Neural crest cell (in vitro differentiated cells): ENCODE measurements around the gene DIP2A. TPM values are rescaled to one million over a fixed set of nuclear protein-coding genes. Genes with fewer than 3 reads are reported as not detected.

Experiments
- DNase-seq: peaks from one replicate; pipeline ENCODE4 v3.0.0; 2021; ENCODE audit warnings: low read depth, mixed read lengths, low spot score
- H3K27ac Mint-ChIP-seq: one replicate; pipeline ENCODE4 v1.8.0; 2021; ENCODE audit warnings: mild to moderate bottlenecking, mixed read lengths; ENCODE audit not compliant: unreplicated experiment
- H3K27me3 Mint-ChIP-seq: 2 replicates; pipeline ENCODE4 v1.8.0; 2021; ENCODE audit warnings: low read depth, mild to moderate bottlenecking, mixed read lengths
- H3K36me3 Mint-ChIP-seq: 2 replicates; pipeline ENCODE4 v1.8.0; 2021; ENCODE audit warnings: low read depth, mild to moderate bottlenecking, mixed read lengths
- H3K4me1 Mint-ChIP-seq: 2 replicates; pipeline ENCODE4 v1.8.0; 2021; ENCODE audit warnings: mixed read lengths
- H3K4me3 Mint-ChIP-seq: one replicate; pipeline ENCODE4 v1.8.0; 2021; ENCODE audit warnings: mild to moderate bottlenecking, mixed read lengths
- H3K9me3 Mint-ChIP-seq: 2 replicates; pipeline ENCODE4 v1.8.0; 2021; ENCODE audit warnings: mixed read lengths
- CTCF ChIP-seq: fragments of 200-600 bp; sonication (generic); conservative IDR thresholded peaks from 2 replicates; pipeline ENCODE4 v1.5.0; 2021; ENCODE audit warnings: antibody characterized with exemption, mild to moderate bottlenecking
- total RNA-seq: library from RNA; stranded (reverse); gene quantifications from 2 replicates; pipeline ENCODE4 v1.2.1, GENCODE V29; 2021

The DIP2A gene
- total RNA-seq, 1 donor from 2014 or later = 57.8 TPM

- H3K36me3 Mint-ChIP-seq = no peaks in the 10 kb centered on the region
- no peak overlapping the region for H3K4me3 Mint-ChIP-seq
- H3K27ac Mint-ChIP-seq = no peak overlapping the region
- no peaks in the 10 kb centered on the region for H3K27me3 Mint-ChIP-seq
- TF ChIP-seq CTCF = no peak
- no peak for DNase-seq
- peaks cover 11% of the 10 kb centered on the region for H3K9me3 Mint-ChIP-seq
- H3K4me1 Mint-ChIP-seq = peaks cover 9% of the 10 kb centered on the region
These were observed 151.5 kb downstream of the DIP2A start for GRCh38 chr21:46610018-46610701.

- no peak for TF ChIP-seq CTCF
- Mint-ChIP-seq H3K4me3 (no peak overlapping the region), H3K27me3 (no peaks in the 10 kb centered on the region), H3K27ac (no peak overlapping the region), H3K4me1 (no peaks in the 10 kb centered on the region), H3K36me3 (no peaks in the 10 kb centered on the region), H3K9me3 (peaks cover 10% of the 10 kb centered on the region)
- no peak for DNase-seq
These were observed 154.7 kb downstream of the DIP2A start for GRCh38 chr21:46613391-46613790.

- Mint-ChIP-seq H3K9me3 (peaks cover 16% of the 10 kb centered on the region), H3K27me3 (no peaks in the 10 kb centered on the region), H3K4me3 (no peak overlapping the region), H3K4me1 (peaks cover 15% of the 10 kb centered on the region), H3K27ac (no peak overlapping the region), H3K36me3 (no peaks in the 10 kb centered on the region)
- TF ChIP-seq CTCF = no peak
- DNase-seq = no peak
These were observed 157.4 kb downstream of the DIP2A start for GRCh38 chr21:46616050-46616449.

- no peaks in the 10 kb centered on the region for H3K36me3 Mint-ChIP-seq
- no peak overlapping the region for H3K27ac Mint-ChIP-seq
- TF ChIP-seq CTCF = no peak
- H3K9me3 Mint-ChIP-seq = peaks cover 16% of the 10 kb centered on the region
- H3K27me3 Mint-ChIP-seq = no peaks in the 10 kb centered on the region
- peaks cover 21% of the 10 kb centered on the region for H3K4me1 Mint-ChIP-seq
- no peak for DNase-seq
- H3K4me3 Mint-ChIP-seq = no peak overlapping the region
These were observed 158.0 kb downstream of the DIP2A start for GRCh38 chr21:46616656-46617055.

- no peaks in the 10 kb centered on the region for H3K27me3 Mint-ChIP-seq
- TF ChIP-seq CTCF = no peak
- H3K27ac Mint-ChIP-seq = no peak overlapping the region
- peaks cover 29% of the 10 kb centered on the region for H3K4me1 Mint-ChIP-seq
- no peak for DNase-seq
- H3K36me3 Mint-ChIP-seq = no peaks in the 10 kb centered on the region
- H3K4me3 Mint-ChIP-seq = no peak overlapping the region
- H3K9me3 Mint-ChIP-seq = peaks cover 16% of the 10 kb centered on the region
These were observed 158.8 kb downstream of the DIP2A start for GRCh38 chr21:46617267-46618051.
